Neural cell (in vitro differentiated cells): Measurements from ENCODE around the gene AGBL4.

Experiments used
- CTCF ChIP-seq: fragments of 450-650 bp; IDR thresholded peaks from 2 replicates; pipeline ENCODE4 v1.5.1; 2014; ENCODE audit warnings: antibody characterized with exemption, mild to moderate bottlenecking, moderate library complexity; ENCODE audit not compliant: poor library complexity, severe bottlenecking
- EZH2 ChIP-seq: fragments of 200-600, 300-800 bp; shearing (Covaris generic), sonication (generic); IDR thresholded peaks from 2 replicates; pipeline ENCODE4 v1.6.1; 2014; ENCODE audit warnings: antibody characterized with exemption, low read length, borderline replicate concordance, mild to moderate bottlenecking; ENCODE audit not compliant: insufficient read depth, poor library complexity, severe bottlenecking
- POLR2AphosphoS5 ChIP-seq: IDR thresholded peaks from 2 replicates; pipeline ENCODE4 v1.6.1; 2012
- RAD21 ChIP-seq: fragments of 450-650 bp; conservative IDR thresholded peaks from 2 replicates; pipeline ENCODE4 v1.6.1; 2014; ENCODE audit warnings: antibody characterized with exemption, mild to moderate bottlenecking, moderate library complexity
- REST ChIP-seq: IDR thresholded peaks from 2 replicates; pipeline ENCODE4 v1.6.1; 2012; ENCODE audit warnings: borderline replicate concordance

- TF ChIP-seq CTCF (no peak), RAD21 (no peak), EZH2 (no peak), REST (no peak), POLR2AphosphoS5 (no peak)
These were observed 1230.8 kb downstream of the AGBL4 start for GRCh38 chr1:48792961-48793360.
